Heart left ventricle (tissue), 13 donors: Measurements from ENCODE around the gene TBCD.

Source experiments
- CTCF ChIP-seq, 12 donors: fragments of 200-600 bp; sonication (generic) in 4 of 12; IDR thresholded peaks; one replicate each; pipeline versions ENCODE4 v1.5.0 to v1.8.0; 2018 to 2022; ENCODE audit warnings: antibody characterized with exemption in 12 of 12, mild to moderate bottlenecking in 5 of 12
- POLR2A ChIP-seq, 2 donors: fragments of 450-650 bp; IDR thresholded peaks; one replicate each; pipeline ENCODE4 v1.6.1; 2017; ENCODE audit warnings: antibody characterized with exemption in 2 of 2, mild to moderate bottlenecking in 2 of 2, moderate library complexity in 2 of 2
- donor health status: ischemic (EF 13 %, LVEDD 7.1; RV severe dilation, severe dysfunction).
- donor health status: DM: no; HTN: yes; CAD: no.
- donor health status: DM: no; HTN: no; CAD: no.
- donor health status: ischemic (EF 25% LVEDD 6.9; RV normal size, moderate dysfunction).
- donor health status: ischemic (EF 25% LVEDD 5.7; RV mildly dilated, moderate dysfunction).
- donor health status: ischemic (EF 35%, LVEDD 5.7; RV mildly dilated, moderate dysfunction).
- donor health status: nonischemic (EF 11% LVEDD 7.7; RV severe dilation, severe dysfunction).
- donor health status: DM: yes; HTN: yes; CAD: no.
- donor health status: PGD.
- donor health status: ischemic (EF 29% LVEDD 5.4; RV normal size, mild dysfunction).
- donor health status: nonischemic (EF 23%, LVEDD 6.1; RV moderate dilation, normal function).

- TF ChIP-seq CTCF (IDR thresholded peaks at IDR 0.05) (no peak), POLR2A (IDR thresholded peaks at IDR 0.05) (no peak)
These were observed 85.9 kb downstream of the TBCD start for GRCh38 chr17:82837586-82838320.
